ENCODE results near the gene TTN. TPM values are rescaled to one million over a fixed set of nuclear protein-coding genes. Genes with fewer than 3 reads are reported as not detected.

TTN gene
- total RNA-seq, 1 experiment from 2014 or later = 0.05 TPM

DNA sequence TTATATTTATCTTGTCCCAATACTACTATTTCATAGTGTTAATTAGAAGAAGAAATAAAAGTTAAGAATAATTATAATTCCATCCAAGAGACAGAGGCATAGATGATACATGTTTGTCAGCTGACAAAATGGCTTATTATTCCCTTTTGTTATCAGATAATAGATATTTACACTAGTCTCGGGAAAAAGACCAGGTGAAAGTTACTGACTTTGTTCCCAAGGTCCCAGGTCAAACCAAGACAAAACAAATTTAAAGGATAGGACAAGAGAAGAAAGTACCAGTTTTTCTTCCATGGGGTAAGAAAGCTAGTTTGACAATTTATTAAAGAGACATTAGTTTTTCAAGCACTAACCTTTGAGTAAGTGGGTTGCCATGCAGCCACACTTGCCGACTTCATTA lies 73.2 kb downstream of the TTN start:
- TF ChIP-seq, protein P1, sequence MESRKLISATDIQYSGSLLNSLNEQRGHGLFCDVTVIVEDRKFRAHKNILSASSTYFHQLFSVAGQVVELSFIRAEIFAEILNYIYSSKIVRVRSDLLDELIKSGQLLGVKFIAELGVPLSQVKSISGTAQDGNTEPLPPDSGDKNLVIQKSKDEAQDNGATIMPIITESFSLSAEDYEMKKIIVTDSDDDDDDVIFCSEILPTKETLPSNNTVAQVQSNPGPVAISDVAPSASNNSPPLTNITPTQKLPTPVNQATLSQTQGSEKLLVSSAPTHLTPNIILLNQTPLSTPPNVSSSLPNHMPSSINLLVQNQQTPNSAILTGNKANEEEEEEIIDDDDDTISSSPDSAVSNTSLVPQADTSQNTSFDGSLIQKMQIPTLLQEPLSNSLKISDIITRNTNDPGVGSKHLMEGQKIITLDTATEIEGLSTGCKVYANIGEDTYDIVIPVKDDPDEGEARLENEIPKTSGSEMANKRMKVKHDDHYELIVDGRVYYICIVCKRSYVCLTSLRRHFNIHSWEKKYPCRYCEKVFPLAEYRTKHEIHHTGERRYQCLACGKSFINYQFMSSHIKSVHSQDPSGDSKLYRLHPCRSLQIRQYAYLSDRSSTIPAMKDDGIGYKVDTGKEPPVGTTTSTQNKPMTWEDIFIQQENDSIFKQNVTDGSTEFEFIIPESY (IDR thresholded peaks at IDR 0.05; ENCODE audit: extremely low read depth, insufficient replicate concordance, low read length) = no peak
- TF ChIP-seq POLR2AphosphoS5 (IDR thresholded peaks at IDR 0.05; ENCODE audit: low read depth, low read length) (no peak), YY1 (IDR thresholded peaks at IDR 0.05; ENCODE audit: extremely low read depth, insufficient replicate concordance, low read depth, low read length) (no peak), SIN3A (IDR thresholded peaks at IDR 0.05; ENCODE audit: low read depth) (no peak), EGR1 (IDR thresholded peaks at IDR 0.05; ENCODE audit: low read depth) (no peak), POLR2A (IDR thresholded peaks at IDR 0.05; ENCODE audit: borderline replicate concordance, extremely low read depth, insufficient read depth, insufficient read length) (no peak), EZH2phosphoT487 (IDR thresholded peaks at IDR 0.05; ENCODE audit: borderline replicate concordance) (no peak), ZFX (IDR thresholded peaks at IDR 0.05) (no peak), JUND (IDR thresholded peaks at IDR 0.05) (no peak), CEBPB (IDR thresholded peaks at IDR 0.05; ENCODE audit: low read depth) (no peak), CBX3 (IDR thresholded peaks at IDR 0.05; ENCODE audit: low read depth) (no peak), FOSL1 (IDR thresholded peaks at IDR 0.05; ENCODE audit: low read depth) (no peak)
- TF ChIP-seq, protein P2, sequence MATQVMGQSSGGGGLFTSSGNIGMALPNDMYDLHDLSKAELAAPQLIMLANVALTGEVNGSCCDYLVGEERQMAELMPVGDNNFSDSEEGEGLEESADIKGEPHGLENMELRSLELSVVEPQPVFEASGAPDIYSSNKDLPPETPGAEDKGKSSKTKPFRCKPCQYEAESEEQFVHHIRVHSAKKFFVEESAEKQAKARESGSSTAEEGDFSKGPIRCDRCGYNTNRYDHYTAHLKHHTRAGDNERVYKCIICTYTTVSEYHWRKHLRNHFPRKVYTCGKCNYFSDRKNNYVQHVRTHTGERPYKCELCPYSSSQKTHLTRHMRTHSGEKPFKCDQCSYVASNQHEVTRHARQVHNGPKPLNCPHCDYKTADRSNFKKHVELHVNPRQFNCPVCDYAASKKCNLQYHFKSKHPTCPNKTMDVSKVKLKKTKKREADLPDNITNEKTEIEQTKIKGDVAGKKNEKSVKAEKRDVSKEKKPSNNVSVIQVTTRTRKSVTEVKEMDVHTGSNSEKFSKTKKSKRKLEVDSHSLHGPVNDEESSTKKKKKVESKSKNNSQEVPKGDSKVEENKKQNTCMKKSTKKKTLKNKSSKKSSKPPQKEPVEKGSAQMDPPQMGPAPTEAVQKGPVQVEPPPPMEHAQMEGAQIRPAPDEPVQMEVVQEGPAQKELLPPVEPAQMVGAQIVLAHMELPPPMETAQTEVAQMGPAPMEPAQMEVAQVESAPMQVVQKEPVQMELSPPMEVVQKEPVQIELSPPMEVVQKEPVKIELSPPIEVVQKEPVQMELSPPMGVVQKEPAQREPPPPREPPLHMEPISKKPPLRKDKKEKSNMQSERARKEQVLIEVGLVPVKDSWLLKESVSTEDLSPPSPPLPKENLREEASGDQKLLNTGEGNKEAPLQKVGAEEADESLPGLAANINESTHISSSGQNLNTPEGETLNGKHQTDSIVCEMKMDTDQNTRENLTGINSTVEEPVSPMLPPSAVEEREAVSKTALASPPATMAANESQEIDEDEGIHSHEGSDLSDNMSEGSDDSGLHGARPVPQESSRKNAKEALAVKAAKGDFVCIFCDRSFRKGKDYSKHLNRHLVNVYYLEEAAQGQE (IDR thresholded peaks at IDR 0.05; ENCODE audit: low read depth) = no peak
- TF ChIP-seq, protein P3, sequence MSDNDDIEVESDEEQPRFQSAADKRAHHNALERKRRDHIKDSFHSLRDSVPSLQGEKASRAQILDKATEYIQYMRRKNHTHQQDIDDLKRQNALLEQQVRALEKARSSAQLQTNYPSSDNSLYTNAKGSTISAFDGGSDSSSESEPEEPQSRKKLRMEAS (IDR thresholded peaks at IDR 0.05) = no peak
- ATAC-seq (no peak), DNase-seq (ENCODE audit: low read depth, low spot score) (no peak)
- CTCF ChIA-PET = no interaction called here
- Histone ChIP-seq H3K9ac (ENCODE audit: low read length) (no peak overlapping the region), H3K79me2 (ENCODE audit: insufficient read depth, low read length) (no peaks in the 10 kb centered on the region), H3K36me3 (ENCODE audit: control insufficient read depth in 1 of 2, insufficient read depth in 2 of 2, low read length in 2 of 2) (no peaks in the 10 kb centered on the region), H3K4me1 (ENCODE audit: control insufficient read depth in 1 of 2, insufficient read depth in 2 of 2, low read length in 2 of 2) (no peaks in the 10 kb centered on the region), H3K27ac (ENCODE audit: low read depth, low read length) (no peak overlapping the region), H3K9me2 (ENCODE audit: insufficient read depth) (no peaks in the 10 kb centered on the region), H3K4me3 (replicated peaks in 1 of 2; ENCODE audit: low read depth in 1 of 2, low read length in 2 of 2) (no peak overlapping the region), H2AFZ (ENCODE audit: low read depth, low read length, poor library complexity, severe bottlenecking) (no peak overlapping the region), H3K4me2 (ENCODE audit: low read length) (no peak overlapping the region), H4K20me1 (ENCODE audit: insufficient read depth) (no peaks in the 10 kb centered on the region), H3K9me3 (ENCODE audit: control insufficient read depth in 1 of 2, insufficient read depth in 1 of 2, low read depth in 1 of 2, low read length in 2 of 2) (no peaks in the 10 kb centered on the region), H3K27me3 (ENCODE audit: insufficient read depth, low read length) (peaks cover 85% of the 10 kb centered on the region)
- no TSS peak for BruUV-seq (replicated peaks)
- intact Hi-C loops (cut with micrococcal nuclease) = no loop called here
- RAD21 ChIA-PET (ENCODE audit: low non-redundant PET in 1 of 2, low total read pairs in 2 of 2, uncharacterized antibody in 2 of 2, unreplicated experiment in 2 of 2) = no interaction called here
- POLR2A ChIA-PET = no interaction called here

All from HCT116 (cell line).